ENCODE results near the gene OTUB2. TPM values are rescaled to one million over a fixed set of nuclear protein-coding genes. Genes with fewer than 3 reads are reported as not detected.

Gene OTUB2
- total RNA-seq, 5 donors from 2014 or later (not counting 1 experiment from before 2014, with no cell fraction given), result 0.09 to 0.57 (median 0.28) TPM

DNA sequence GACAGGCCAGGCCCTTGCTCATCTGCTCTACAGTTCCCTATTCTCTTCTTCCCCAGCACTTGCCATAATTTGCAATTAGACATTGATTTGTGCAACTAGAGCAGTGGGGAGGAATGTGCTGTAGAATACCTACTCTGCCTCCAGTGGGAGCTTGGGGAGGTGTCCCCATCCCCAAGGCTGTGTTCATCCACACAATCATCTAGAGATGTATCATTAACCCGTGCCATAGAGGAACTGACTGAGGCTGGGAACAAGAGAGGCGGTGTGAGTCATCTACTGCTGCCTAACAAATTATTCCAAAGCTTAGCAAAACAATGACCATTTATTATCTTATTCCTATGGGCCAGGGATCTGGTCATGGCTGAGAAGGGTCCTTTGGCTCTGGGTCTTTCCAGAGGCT is 5.1 kb upstream of the OTUB2 start:
- peaks cover 21 to 25% (median 23%) of the 10 kb centered on the region in 3 donors for H3K4me1 Mint-ChIP-seq
- Histone ChIP-seq H3K36me3 (ENCODE audit: control insufficient read depth in 2 of 2, extremely low read depth in 1 of 2, insufficient read depth in 1 of 2, low read length in 1 of 2) (no peaks in the 10 kb centered on the region), H3K4me1 (ENCODE audit: control insufficient read depth in 1 of 2, extremely low read depth in 1 of 2, insufficient read depth in 2 of 2, low read length in 2 of 2) (peaks cover 2 to 24% of the 10 kb centered on the region in 2 experiments), H3K27me3 (replicated peaks in 1 of 2; ENCODE audit: control insufficient read depth in 2 of 2, extremely low read depth in 1 of 2, insufficient read depth in 2 of 2, low read length in 1 of 2) (peaks cover 0 to 12% of the 10 kb centered on the region in 2 experiments), H3K9me3 (no peaks in the 10 kb centered on the region), H3K4me3 (ENCODE audit: control insufficient read depth in 1 of 2, extremely low read depth in 1 of 2, low read length in 1 of 2) (no peak overlapping the region), H3K27ac (ENCODE audit: low read length) (no peak overlapping the region)
- H3K27me3 Mint-ChIP-seq, result peaks cover 3 to 7% of the 10 kb centered on the region in 2 donors
- no peaks in the 10 kb centered on the region for H3K9me3 Mint-ChIP-seq
- no peaks in the 10 kb centered on the region for H3K36me3 Mint-ChIP-seq
- H3K27ac Mint-ChIP-seq, result no peak overlapping the region
- WGBS (ENCODE audit: insufficient coverage), result 100% methylated on average over 1 of the region's 2 CpGs
- CTCF ChIA-PET, result interaction anchor here in 1 of 2 donors (1.4 kb wide), 1 partner anchor 14 kb away, joined by 5 read pairs; no protein-coding TSS in a partner anchor
- no peak for DNase-seq
- POLR2A ChIA-PET, result no interaction called here
- no peak overlapping the region for H3K4me3 Mint-ChIP-seq
- no peak for ATAC-seq (replicated peaks in 1 of 4)

DNA sequence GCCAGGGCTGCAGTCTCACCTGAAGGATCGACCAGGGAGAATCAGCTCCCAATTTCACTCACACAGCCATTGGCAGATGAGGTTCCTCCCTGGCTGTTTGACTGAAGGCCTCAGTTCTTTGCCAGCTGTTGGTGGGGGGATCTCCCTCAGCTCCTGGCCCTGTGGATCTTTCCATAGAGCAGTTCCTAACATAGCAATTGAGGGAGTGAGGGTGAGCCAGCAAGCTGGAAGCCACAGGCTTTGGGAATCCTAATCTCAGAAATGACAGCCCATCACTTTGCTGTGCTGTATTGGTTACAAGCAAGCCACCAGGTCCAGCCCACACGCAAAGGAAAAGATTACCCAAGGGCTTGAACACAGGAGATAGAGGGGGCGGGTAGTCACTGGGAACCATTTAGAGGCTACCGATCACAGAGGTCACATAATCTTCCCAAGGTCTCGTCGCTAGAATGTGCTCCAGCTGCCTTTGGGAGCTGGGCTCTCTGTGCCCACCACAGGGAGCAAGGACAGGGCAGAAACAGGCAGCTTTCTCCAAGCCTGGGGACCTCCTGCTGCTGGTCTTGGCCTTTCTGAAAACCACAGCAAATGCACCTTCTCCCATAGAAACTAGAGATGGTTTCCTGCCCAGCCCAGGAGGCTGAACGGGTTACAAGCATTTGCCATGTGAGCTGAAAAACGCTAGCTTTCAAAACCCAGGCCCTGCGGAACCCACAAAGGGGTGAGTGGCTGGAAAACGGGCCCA is 4.6 kb upstream of the OTUB2 start:
- no peaks in the 10 kb centered on the region for H3K9me3 Mint-ChIP-seq
- no peak overlapping the region for H3K4me3 Mint-ChIP-seq
- ChIA-PET POLR2A (no interaction called here), CTCF (interaction anchor here in 1 of 2 donors (1.4 kb wide), 1 partner anchor 13 kb away, joined by 5 read pairs; no protein-coding TSS in a partner anchor)
- H3K27ac ChIP-seq (ENCODE audit: low read length), result no peak overlapping the region
- peaks cover 3 to 7% of the 10 kb centered on the region in 2 donors for H3K27me3 Mint-ChIP-seq
- no peak for ATAC-seq (replicated peaks in 1 of 4)
- H3K4me1 Mint-ChIP-seq, result peaks cover 23 to 27% (median 26%) of the 10 kb centered on the region in 3 donors
- peak overlapping the region in 1 of 2 donors; percentile 14 for H3K27ac Mint-ChIP-seq
- no peaks in the 10 kb centered on the region for H3K9me3 ChIP-seq
- H3K4me3 ChIP-seq (ENCODE audit: control insufficient read depth in 1 of 2, extremely low read depth in 1 of 2, low read length in 1 of 2), result no peak overlapping the region
- peaks cover 2 to 27% of the 10 kb centered on the region in 2 experiments for H3K4me1 ChIP-seq (ENCODE audit: control insufficient read depth in 1 of 2, extremely low read depth in 1 of 2, insufficient read depth in 2 of 2, low read length in 2 of 2)
- no peaks in the 10 kb centered on the region for H3K36me3 ChIP-seq (ENCODE audit: control insufficient read depth in 2 of 2, extremely low read depth in 1 of 2, insufficient read depth in 1 of 2, low read length in 1 of 2)
- H3K36me3 Mint-ChIP-seq, result no peaks in the 10 kb centered on the region
- WGBS (ENCODE audit: insufficient coverage), result 47% methylated on average over 5 of the region's 10 CpGs
- peaks cover 0 to 6% of the 10 kb centered on the region in 2 experiments for H3K27me3 ChIP-seq (replicated peaks in 1 of 2; ENCODE audit: control insufficient read depth in 2 of 2, extremely low read depth in 1 of 2, insufficient read depth in 2 of 2, low read length in 1 of 2)
- no peak for DNase-seq

DNA sequence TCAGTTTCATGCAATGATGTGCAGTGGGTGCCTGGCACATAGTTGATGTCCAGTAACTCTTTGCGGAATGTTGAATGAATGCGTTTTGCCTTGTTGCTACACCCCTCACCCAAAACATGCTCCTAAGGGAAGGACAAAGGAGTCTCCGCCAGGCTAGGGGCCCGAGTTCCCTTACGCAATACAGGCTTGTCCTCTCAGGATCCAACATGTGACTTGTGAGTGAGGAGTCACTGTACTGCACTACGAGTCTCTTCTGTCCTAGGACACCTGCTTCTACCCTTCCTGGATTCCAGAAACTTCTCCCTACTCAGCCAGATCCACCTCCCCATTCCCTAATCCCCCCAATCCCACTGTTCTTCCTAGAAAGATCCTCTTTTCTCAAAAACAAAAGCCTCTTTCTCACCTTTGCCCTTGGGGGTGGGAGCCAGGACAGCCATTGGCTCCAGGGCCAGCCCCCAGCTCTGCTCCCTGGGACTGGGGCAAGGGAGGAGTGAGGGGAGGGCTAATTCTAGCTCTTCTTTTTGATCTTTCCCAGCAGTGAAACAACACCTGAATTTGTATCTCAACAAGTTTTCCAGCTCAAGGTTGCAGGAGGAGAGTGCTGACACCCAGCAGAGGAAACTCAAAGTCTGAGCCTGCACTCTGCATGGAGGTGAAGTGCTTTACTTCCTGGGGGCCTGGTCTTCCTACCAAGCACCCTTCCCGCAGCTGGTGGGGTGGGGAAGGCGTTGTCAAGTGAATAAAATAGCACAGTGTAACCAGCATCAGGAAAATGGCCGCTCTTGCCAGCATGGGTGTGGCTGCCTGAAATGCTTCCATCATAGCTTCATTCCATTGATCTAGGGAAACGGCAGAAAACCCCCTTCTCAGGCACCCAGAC is 3.4 kb upstream of the OTUB2 start:
- WGBS (ENCODE audit: insufficient coverage), result 80% methylated on average over 3 of the region's 10 CpGs
- no peaks in the 10 kb centered on the region for H3K9me3 Mint-ChIP-seq
- Histone ChIP-seq H3K4me3 (ENCODE audit: control insufficient read depth in 1 of 2, extremely low read depth in 1 of 2, low read length in 1 of 2) (no peak overlapping the region), H3K9me3 (no peaks in the 10 kb centered on the region), H3K27ac (ENCODE audit: low read length) (no peak overlapping the region), H3K4me1 (ENCODE audit: control insufficient read depth in 1 of 2, extremely low read depth in 1 of 2, insufficient read depth in 2 of 2, low read length in 2 of 2) (peaks cover 2 to 39% of the 10 kb centered on the region in 2 experiments), H3K27me3 (replicated peaks in 1 of 2; ENCODE audit: control insufficient read depth in 2 of 2, extremely low read depth in 1 of 2, insufficient read depth in 2 of 2, low read length in 1 of 2) (peaks cover 0 to 11% of the 10 kb centered on the region in 2 experiments), H3K36me3 (ENCODE audit: control insufficient read depth in 2 of 2, extremely low read depth in 1 of 2, insufficient read depth in 1 of 2, low read length in 1 of 2) (no peaks in the 10 kb centered on the region)
- ChIA-PET CTCF (interaction anchor here (1.0 to 1.4 kb wide), 2 partner anchors 12 to 13 kb away, joined by 4 to 5 read pairs; no protein-coding TSS in a partner anchor), POLR2A (no interaction called here)
- H3K27me3 Mint-ChIP-seq, result peaks cover 2 to 7% of the 10 kb centered on the region in 2 donors
- DNase-seq (no peak), ATAC-seq (replicated peaks in 1 of 4) (no peak)
- peaks cover 30 to 34% (median 32%) of the 10 kb centered on the region in 3 donors for H3K4me1 Mint-ChIP-seq
- peak overlapping the region in 1 of 2 donors; percentile 59 for H3K27ac Mint-ChIP-seq
- no peak overlapping the region for H3K4me3 Mint-ChIP-seq
- H3K36me3 Mint-ChIP-seq, result no peaks in the 10 kb centered on the region

DNA sequence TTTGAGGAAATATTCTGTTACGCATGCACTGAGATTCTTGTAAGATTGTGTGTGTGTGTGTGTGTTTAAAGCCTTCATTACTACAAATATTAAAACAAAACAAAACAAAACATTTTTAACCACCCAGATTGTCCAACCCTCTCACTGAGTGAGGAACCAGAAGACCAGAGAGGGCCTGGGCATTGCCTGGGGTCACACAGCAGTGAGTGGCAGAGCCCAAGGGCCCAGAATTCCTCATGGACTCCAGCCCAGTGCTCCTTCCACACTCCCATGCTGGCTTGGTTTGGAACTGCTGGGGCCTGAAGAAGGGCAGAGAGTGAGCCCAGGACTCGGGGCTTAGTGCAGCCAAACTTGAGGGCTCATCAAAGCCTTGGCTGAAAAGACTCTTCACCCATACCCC is 1.6 kb upstream of the OTUB2 start:
- ATAC-seq (replicated peaks in 1 of 4) (no peak), DNase-seq (no peak)
- Mint-ChIP-seq H3K4me1 (peaks cover 42 to 48% (median 46%) of the 10 kb centered on the region in 3 donors), H3K9me3 (no peaks in the 10 kb centered on the region), H3K27me3 (peaks cover 0 to 5% of the 10 kb centered on the region in 2 donors), H3K27ac (no peak overlapping the region), H3K4me3 (no peak overlapping the region), H3K36me3 (no peaks in the 10 kb centered on the region)
- H3K4me3 ChIP-seq (ENCODE audit: control insufficient read depth in 1 of 2, extremely low read depth in 1 of 2, low read length in 1 of 2), result no peak overlapping the region
- H3K9me3 ChIP-seq, result no peaks in the 10 kb centered on the region
- H3K36me3 ChIP-seq (ENCODE audit: control insufficient read depth in 2 of 2, extremely low read depth in 1 of 2, insufficient read depth in 1 of 2, low read length in 1 of 2), result no peaks in the 10 kb centered on the region
- ChIA-PET CTCF (interaction anchor here in 1 of 2 donors (0.9 to 2.0 kb wide), 2 partner anchors 11 to 108 kb away, joined by 3 to 10 read pairs; no protein-coding TSS in a partner anchor), POLR2A (no interaction called here)
- H3K4me1 ChIP-seq (ENCODE audit: control insufficient read depth in 1 of 2, extremely low read depth in 1 of 2, insufficient read depth in 2 of 2, low read length in 2 of 2), result peaks cover 2 to 48% of the 10 kb centered on the region in 2 experiments
- H3K27ac ChIP-seq (ENCODE audit: low read length), result no peak overlapping the region
- 86% methylated on average over 1 of the region's 2 CpGs for WGBS (ENCODE audit: insufficient coverage)
- H3K27me3 ChIP-seq (replicated peaks in 1 of 2; ENCODE audit: control insufficient read depth in 2 of 2, extremely low read depth in 1 of 2, insufficient read depth in 2 of 2, low read length in 1 of 2), result peaks cover 0 to 11% of the 10 kb centered on the region in 2 experiments

DNA sequence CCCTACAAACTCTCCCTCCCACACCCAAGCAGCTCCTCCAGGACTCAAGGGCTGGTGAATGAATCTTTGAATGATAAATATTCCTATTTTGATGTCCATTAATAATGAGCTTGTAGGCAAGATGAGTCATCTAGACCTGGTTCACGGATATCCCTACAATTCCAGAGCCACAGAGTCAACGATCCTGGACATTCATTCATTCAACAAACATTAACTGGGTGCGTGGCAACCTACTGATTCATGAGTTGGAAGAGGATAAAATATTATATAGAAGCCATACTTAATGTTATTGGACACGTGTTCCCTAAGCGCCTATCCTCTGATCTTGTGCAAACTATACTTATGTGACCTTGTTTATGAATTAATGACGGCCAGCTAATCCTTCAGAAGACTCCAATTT is 420 bp upstream of the OTUB2 start:
- no peaks in the 10 kb centered on the region for H3K36me3 ChIP-seq (ENCODE audit: control insufficient read depth in 2 of 2, extremely low read depth in 1 of 2, insufficient read depth in 1 of 2, low read length in 1 of 2)
- H3K4me3 ChIP-seq (ENCODE audit: control insufficient read depth in 1 of 2, extremely low read depth in 1 of 2, low read length in 1 of 2), result peak overlapping the region; percentile 30 to 36
- Mint-ChIP-seq H3K9me3 (no peaks in the 10 kb centered on the region), H3K4me1 (peaks cover 42 to 48% (median 46%) of the 10 kb centered on the region in 3 donors), H3K36me3 (no peaks in the 10 kb centered on the region), H3K27me3 (peaks cover 0 to 2% of the 10 kb centered on the region in 2 donors), H3K4me3 (peak overlapping the region; percentile 73 to 84 (median 76)), H3K27ac (no peak overlapping the region)
- ATAC-seq (replicated peaks in 1 of 4), result no peak
- ChIA-PET POLR2A (interaction anchor here in 1 of 2 donors (0.6 kb wide), 1 partner anchor 58 kb away, joined by 4 read pairs; no protein-coding TSS in a partner anchor), CTCF (interaction anchor here (0.7 to 2.0 kb wide), 8 partner anchors 9 to 111 kb away, joined by 3 to 10 read pairs (median 5); partner anchors contain the start of genes DDX24 (in 1 of the 2) and IFI27L1 (in 1 of the 2))
- DNase-seq, result no peak
- WGBS (ENCODE audit: insufficient coverage), result 0% methylated on average over 1 of the region's 6 CpGs
- H3K27ac ChIP-seq (ENCODE audit: low read length), result no peak overlapping the region
- peaks cover 2 to 48% of the 10 kb centered on the region in 2 experiments for H3K4me1 ChIP-seq (ENCODE audit: control insufficient read depth in 1 of 2, extremely low read depth in 1 of 2, insufficient read depth in 2 of 2, low read length in 2 of 2)
- no peaks in the 10 kb centered on the region for H3K9me3 ChIP-seq
- H3K27me3 ChIP-seq (replicated peaks in 1 of 2; ENCODE audit: control insufficient read depth in 2 of 2, extremely low read depth in 1 of 2, insufficient read depth in 2 of 2, low read length in 1 of 2), result peaks cover 0 to 11% of the 10 kb centered on the region in 2 experiments
